ENCODE data around the gene LAMC1. TPM values are rescaled to one million over a fixed set of nuclear protein-coding genes. Genes with fewer than 3 reads are reported as not detected.

The LAMC1 gene
- total RNA-seq, 2 donors from 2014 or later, result 39.3 to 141 TPM

DNA sequence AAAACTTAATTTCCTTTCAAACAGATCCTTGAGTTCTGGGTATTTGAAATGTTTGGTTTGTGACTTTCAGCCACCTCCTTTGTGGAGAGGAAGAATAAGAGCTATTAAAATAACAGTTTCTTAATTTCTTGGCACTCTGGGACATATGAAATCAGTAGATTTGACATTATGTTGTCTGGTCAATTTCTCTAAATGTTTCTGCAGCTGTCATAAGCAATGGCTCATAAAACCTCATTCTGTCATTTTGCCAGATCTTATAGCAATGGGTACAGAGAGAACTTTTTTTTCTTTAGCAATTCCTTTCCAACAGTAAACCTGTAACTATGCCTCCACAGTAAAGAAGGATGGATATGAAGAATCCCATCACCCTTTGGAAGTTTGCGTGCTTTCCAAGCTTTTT lies 52.6 kb downstream of the LAMC1 start:
- H3K4me1 ChIP-seq (replicated peaks), result no peaks in the 10 kb centered on the region
- 65% methylated on average over 1 of the region's 1 CpG for WGBS
- intact Hi-C loops (cut with DNase I), result no loop called here
- H3K27me3 ChIP-seq (replicated peaks; ENCODE audit: insufficient read depth), result no peaks in the 10 kb centered on the region
- no peak for DNase-seq (ENCODE audit: low spot score)
- no peaks in the 10 kb centered on the region for H3K36me3 ChIP-seq
- no peak overlapping the region for H3K27ac ChIP-seq
- no peak overlapping the region for H3K4me3 ChIP-seq
- H3K9me3 ChIP-seq, result no peaks in the 10 kb centered on the region
- TF ChIP-seq POLR2A (IDR thresholded peaks at IDR 0.05) (no peak), POLR2AphosphoS5 (IDR thresholded peaks at IDR 0.05) (no peak)
- TF ChIP-seq, protein P1, sequence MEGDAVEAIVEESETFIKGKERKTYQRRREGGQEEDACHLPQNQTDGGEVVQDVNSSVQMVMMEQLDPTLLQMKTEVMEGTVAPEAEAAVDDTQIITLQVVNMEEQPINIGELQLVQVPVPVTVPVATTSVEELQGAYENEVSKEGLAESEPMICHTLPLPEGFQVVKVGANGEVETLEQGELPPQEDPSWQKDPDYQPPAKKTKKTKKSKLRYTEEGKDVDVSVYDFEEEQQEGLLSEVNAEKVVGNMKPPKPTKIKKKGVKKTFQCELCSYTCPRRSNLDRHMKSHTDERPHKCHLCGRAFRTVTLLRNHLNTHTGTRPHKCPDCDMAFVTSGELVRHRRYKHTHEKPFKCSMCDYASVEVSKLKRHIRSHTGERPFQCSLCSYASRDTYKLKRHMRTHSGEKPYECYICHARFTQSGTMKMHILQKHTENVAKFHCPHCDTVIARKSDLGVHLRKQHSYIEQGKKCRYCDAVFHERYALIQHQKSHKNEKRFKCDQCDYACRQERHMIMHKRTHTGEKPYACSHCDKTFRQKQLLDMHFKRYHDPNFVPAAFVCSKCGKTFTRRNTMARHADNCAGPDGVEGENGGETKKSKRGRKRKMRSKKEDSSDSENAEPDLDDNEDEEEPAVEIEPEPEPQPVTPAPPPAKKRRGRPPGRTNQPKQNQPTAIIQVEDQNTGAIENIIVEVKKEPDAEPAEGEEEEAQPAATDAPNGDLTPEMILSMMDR (IDR thresholded peaks at IDR 0.05), result no peak

DNA sequence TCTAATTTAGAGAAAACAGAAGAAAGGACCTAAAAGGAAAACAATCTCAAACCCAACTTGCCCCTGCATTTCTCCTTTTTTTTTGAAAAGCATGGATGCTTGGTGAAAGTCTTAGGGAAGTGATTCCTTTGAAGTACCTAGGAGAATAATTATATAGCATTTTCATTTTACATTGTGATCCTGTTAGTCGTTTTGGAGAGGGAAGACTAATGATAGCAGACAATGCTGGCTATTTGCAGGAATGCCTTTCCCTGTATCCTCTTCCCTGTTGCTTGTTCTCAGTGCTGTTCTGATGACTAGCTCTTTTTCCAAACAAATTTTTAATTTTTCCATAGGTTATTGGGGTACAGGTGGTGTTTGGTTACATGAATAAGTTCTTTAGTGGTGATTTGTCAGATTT lies 53.9 kb downstream of the LAMC1 start:
- H3K9me3 ChIP-seq, result no peaks in the 10 kb centered on the region
- no peak for DNase-seq (ENCODE audit: low spot score)
- no peaks in the 10 kb centered on the region for H3K27me3 ChIP-seq (replicated peaks; ENCODE audit: insufficient read depth)
- no peak overlapping the region for H3K27ac ChIP-seq
- H3K36me3 ChIP-seq, result no peaks in the 10 kb centered on the region
- 38% methylated on average over 1 of the region's 1 CpG for WGBS
- H3K4me3 ChIP-seq, result no peak overlapping the region
- no peaks in the 10 kb centered on the region for H3K4me1 ChIP-seq (replicated peaks)
- intact Hi-C loops (cut with DNase I), result no loop called here
- TF ChIP-seq POLR2AphosphoS5 (IDR thresholded peaks at IDR 0.05), result no peak
- TF ChIP-seq, protein P1 (IDR thresholded peaks at IDR 0.05), result no peak
- TF ChIP-seq POLR2A (IDR thresholded peaks at IDR 0.05), result no peak

DNA sequence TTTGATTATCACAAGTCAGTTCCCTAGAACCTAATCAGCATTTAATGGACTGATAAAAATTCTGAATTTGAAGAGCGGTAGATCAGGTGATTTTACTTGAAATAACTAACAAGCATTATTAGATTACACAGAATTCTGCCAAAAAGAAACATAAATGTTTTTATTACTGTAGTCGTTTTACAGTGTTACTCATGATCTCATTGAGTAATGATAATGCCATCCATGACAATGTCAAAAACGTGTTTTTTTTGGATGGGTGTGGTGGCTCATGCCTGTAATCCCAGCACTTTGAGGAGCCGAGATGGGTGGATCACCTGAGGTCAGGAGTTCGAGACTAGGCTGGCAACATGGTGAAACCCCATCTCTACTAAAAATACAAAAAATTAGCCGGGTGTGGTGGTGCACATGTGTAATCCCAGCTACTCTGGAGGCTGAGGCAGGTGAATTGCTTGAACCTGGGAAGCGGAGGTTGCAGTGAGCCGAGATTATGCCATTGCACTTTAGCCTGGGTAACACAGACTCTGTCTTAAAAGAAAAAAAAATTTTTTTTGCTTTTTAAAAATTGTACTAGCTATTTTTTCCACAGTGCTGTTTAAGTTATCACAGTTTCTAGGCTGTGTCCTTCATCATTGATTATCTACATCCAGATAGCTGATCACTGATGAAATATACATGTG lies 56.6 kb downstream of the LAMC1 start:
- no peak for TF ChIP-seq POLR2AphosphoS5 (IDR thresholded peaks at IDR 0.05)
- TF ChIP-seq, protein P1 (IDR thresholded peaks at IDR 0.05), result no peak
- no peak for TF ChIP-seq POLR2A (IDR thresholded peaks at IDR 0.05)
- no peaks in the 10 kb centered on the region for H3K4me1 ChIP-seq (replicated peaks)

DNA sequence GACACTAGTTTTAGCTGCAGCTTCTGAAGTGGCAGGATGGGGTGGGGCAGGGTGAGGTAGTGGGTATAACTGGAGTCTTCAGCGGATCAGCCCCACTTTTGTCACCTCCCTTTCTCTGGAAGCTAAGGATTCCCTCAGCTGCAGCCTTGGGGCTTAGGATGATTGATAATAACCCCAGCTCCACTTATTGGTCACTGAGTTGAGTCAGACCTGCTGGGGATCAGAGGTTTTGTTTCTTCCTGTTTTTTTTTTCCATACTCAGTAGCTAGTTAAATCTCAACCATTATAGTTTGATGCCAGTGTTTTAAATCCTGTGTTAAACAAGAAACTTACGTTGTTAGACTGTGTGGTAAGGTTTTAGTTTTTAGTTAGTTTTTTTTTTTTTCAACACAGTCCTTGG lies 57.2 kb downstream of the LAMC1 start:
- Histone ChIP-seq H3K36me3 (no peaks in the 10 kb centered on the region), H3K4me1 (replicated peaks) (no peaks in the 10 kb centered on the region), H3K27me3 (replicated peaks; ENCODE audit: insufficient read depth) (no peaks in the 10 kb centered on the region), H3K4me3 (no peak overlapping the region), H3K9me3 (no peaks in the 10 kb centered on the region), H3K27ac (no peak overlapping the region)
- no peak for DNase-seq (ENCODE audit: low spot score)
- TF ChIP-seq, protein P1 (IDR thresholded peaks at IDR 0.05), result no peak
- TF ChIP-seq POLR2AphosphoS5 (IDR thresholded peaks at IDR 0.05) (no peak), POLR2A (IDR thresholded peaks at IDR 0.05) (no peak)
- intact Hi-C loops (cut with DNase I), result no loop called here
- WGBS, result 84% methylated on average over 2 of the region's 2 CpGs

More for the DNA sequence above, 56.6 kb downstream of the LAMC1 start:
- H3K9me3 ChIP-seq, result no peaks in the 10 kb centered on the region
- H3K27ac ChIP-seq, result no peak overlapping the region
- DNase-seq (ENCODE audit: low spot score), result no peak
- intact Hi-C loops (cut with DNase I), result no loop called here
- no peaks in the 10 kb centered on the region for H3K36me3 ChIP-seq
- WGBS, result 71% methylated on average over 8 of the region's 8 CpGs
- H3K4me3 ChIP-seq, result no peak overlapping the region
- H3K27me3 ChIP-seq (replicated peaks; ENCODE audit: insufficient read depth), result no peaks in the 10 kb centered on the region
